ENCODE measurements around the gene RAPGEF1. TPM values are rescaled to one million over a fixed set of nuclear protein-coding genes. Genes with fewer than 3 reads are reported as not detected.
"Not testable (repeated sequence)": the region's sequence is repeated elsewhere in the genome, so short reads cannot be mapped to it uniquely, and the experiment has no call there.

RAPGEF1 gene
- total RNA-seq, 1 donor from 2014 or later: 19.8 TPM

GRCh38 chr9:131712151-131712716 lies 27.6 kb downstream of the RAPGEF1 start:
- peaks cover 46 to 48% (median 48%) of the 10 kb centered on the region in 3 donors for H3K4me1 ChIP-seq (ENCODE audit: control insufficient read depth in 3 of 3, insufficient read depth in 3 of 3, low read length in 3 of 3)
- no peak overlapping the region for H3K9ac ChIP-seq (ENCODE audit: low read depth in 1 of 3, low read length in 3 of 3)

GRCh38 chr9:131709771-131710431 lies 30.0 kb downstream of the RAPGEF1 start:
- Histone ChIP-seq H3K4me1 (ENCODE audit: control insufficient read depth in 3 of 3, insufficient read depth in 3 of 3, low read length in 3 of 3) (peaks cover 40 to 57% (median 57%) of the 10 kb centered on the region in 3 donors), H3K9ac (ENCODE audit: low read depth in 1 of 3, low read length in 3 of 3) (peak overlapping the region in 2 of 3 donors; percentile 51 to 72), H3K4me3 (ENCODE audit: low read length in 3 of 3) (peak overlapping the region; percentile 29 to 63 (median 58)), H3K36me3 (ENCODE audit: control insufficient read depth in 3 of 3, insufficient read depth in 3 of 3, low read length in 3 of 3) (no peaks in the 10 kb centered on the region), H3K27me3 (ENCODE audit: control insufficient read depth in 3 of 3, insufficient read depth in 3 of 3, low read length in 3 of 3) (no peaks in the 10 kb centered on the region), H3K27ac (ENCODE audit: low read depth, low read length) (peak overlapping the region; percentile 72), H3K9me3 (ENCODE audit: control insufficient read depth in 3 of 3, low read length in 3 of 3) (no peaks in the 10 kb centered on the region)

More at GRCh38 chr9:131712151-131712716, 27.6 kb downstream of the RAPGEF1 start:
- Histone ChIP-seq H3K27ac (ENCODE audit: low read depth, low read length) (no peak overlapping the region), H3K27me3 (ENCODE audit: control insufficient read depth in 3 of 3, insufficient read depth in 3 of 3, low read length in 3 of 3) (no peaks in the 10 kb centered on the region), H3K9me3 (ENCODE audit: control insufficient read depth in 3 of 3, low read length in 3 of 3) (no peaks in the 10 kb centered on the region), H3K36me3 (ENCODE audit: control insufficient read depth in 3 of 3, insufficient read depth in 3 of 3, low read length in 3 of 3) (no peaks in the 10 kb centered on the region), H3K4me3 (ENCODE audit: low read length in 3 of 3) (no peak overlapping the region)

- H3K36me3 ChIP-seq (ENCODE audit: control insufficient read depth in 3 of 3, insufficient read depth in 3 of 3, low read length in 3 of 3); H3K9me3 ChIP-seq (ENCODE audit: control insufficient read depth in 3 of 3, low read length in 3 of 3); H3K27me3 ChIP-seq (ENCODE audit: control insufficient read depth in 3 of 3, insufficient read depth in 3 of 3, low read length in 3 of 3): not testable (repeated sequence)
- Histone ChIP-seq H3K4me1 (ENCODE audit: control insufficient read depth in 3 of 3, insufficient read depth in 3 of 3, low read length in 3 of 3) (peaks cover 45 to 58% (median 57%) of the 10 kb centered on the region in 3 donors), H3K9ac (ENCODE audit: low read depth in 1 of 3, low read length in 3 of 3) (peak overlapping the region in 2 of 3 donors; percentile 51 to 72), H3K4me3 (ENCODE audit: low read length in 3 of 3) (peak overlapping the region; percentile 29 to 63 (median 58)), H3K27ac (ENCODE audit: low read depth, low read length) (peak overlapping the region; percentile 72)
Observed at GRCh38 chr9:131709010-131709770, 30.7 kb downstream of the RAPGEF1 start.

GRCh38 chr9:131708226-131709002 lies 31.5 kb downstream of the RAPGEF1 start:
- no peaks in the 10 kb centered on the region for H3K36me3 ChIP-seq (ENCODE audit: control insufficient read depth in 3 of 3, insufficient read depth in 3 of 3, low read length in 3 of 3)
- peaks cover 50 to 65% (median 62%) of the 10 kb centered on the region in 3 donors for H3K4me1 ChIP-seq (ENCODE audit: control insufficient read depth in 3 of 3, insufficient read depth in 3 of 3, low read length in 3 of 3)
- peak overlapping the region in 2 of 3 donors; percentile 54 to 65 for H3K9ac ChIP-seq (ENCODE audit: low read depth in 1 of 3, low read length in 3 of 3)
- peak overlapping the region; percentile 32 to 62 (median 55) for H3K4me3 ChIP-seq (ENCODE audit: low read length in 3 of 3)
- H3K27ac ChIP-seq (ENCODE audit: low read depth, low read length): peak overlapping the region; percentile 72
- H3K27me3 ChIP-seq (ENCODE audit: control insufficient read depth in 3 of 3, insufficient read depth in 3 of 3, low read length in 3 of 3): no peaks in the 10 kb centered on the region
- no peaks in the 10 kb centered on the region for H3K9me3 ChIP-seq (ENCODE audit: control insufficient read depth in 3 of 3, low read length in 3 of 3)

GRCh38 chr9:131707733-131708157 lies 32.1 kb downstream of the RAPGEF1 start:
- Histone ChIP-seq H3K9ac (ENCODE audit: low read depth in 1 of 3, low read length in 3 of 3) (peak overlapping the region in 2 of 3 donors; percentile 54 to 65), H3K36me3 (ENCODE audit: control insufficient read depth in 3 of 3, insufficient read depth in 3 of 3, low read length in 3 of 3) (no peaks in the 10 kb centered on the region), H3K4me1 (ENCODE audit: control insufficient read depth in 3 of 3, insufficient read depth in 3 of 3, low read length in 3 of 3) (peaks cover 45 to 65% (median 56%) of the 10 kb centered on the region in 3 donors), H3K27ac (ENCODE audit: low read depth, low read length) (peak overlapping the region; percentile 72), H3K4me3 (ENCODE audit: low read length in 3 of 3) (peak overlapping the region in 2 of 3 donors; percentile 12 to 55), H3K9me3 (ENCODE audit: control insufficient read depth in 3 of 3, low read length in 3 of 3) (no peaks in the 10 kb centered on the region), H3K27me3 (ENCODE audit: control insufficient read depth in 3 of 3, insufficient read depth in 3 of 3, low read length in 3 of 3) (no peaks in the 10 kb centered on the region)

DNA sequence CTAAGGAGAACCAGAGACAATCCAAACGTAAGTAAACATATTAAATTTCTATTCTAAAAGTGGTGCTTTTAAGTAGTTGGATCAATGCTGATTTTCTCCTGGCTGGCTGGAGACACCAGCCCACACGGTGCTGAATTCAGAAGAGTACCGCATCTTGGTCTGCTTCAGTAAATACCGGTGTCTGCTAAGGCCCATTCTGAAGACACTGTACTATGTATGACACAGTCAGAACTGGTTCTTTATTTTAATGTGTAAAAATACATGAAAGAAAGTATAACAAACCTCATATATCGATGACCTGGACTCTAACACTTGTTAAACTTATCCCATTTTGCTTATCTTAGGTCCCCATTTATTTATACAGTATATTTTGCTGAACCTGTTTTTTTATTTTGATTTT lies 32.8 kb downstream of the RAPGEF1 start:
- H3K4me1 ChIP-seq (ENCODE audit: control insufficient read depth in 3 of 3, insufficient read depth in 3 of 3, low read length in 3 of 3): peaks cover 40 to 65% (median 53%) of the 10 kb centered on the region in 3 donors
- peak overlapping the region in 2 of 3 donors; percentile 28 to 65 for H3K9ac ChIP-seq (ENCODE audit: low read depth in 1 of 3, low read length in 3 of 3)
- H3K4me3 ChIP-seq (ENCODE audit: low read length in 3 of 3): no peak overlapping the region
- H3K27me3 ChIP-seq (ENCODE audit: control insufficient read depth in 3 of 3, insufficient read depth in 3 of 3, low read length in 3 of 3): no peaks in the 10 kb centered on the region
- peak overlapping the region; percentile 72 for H3K27ac ChIP-seq (ENCODE audit: low read depth, low read length)
- no peaks in the 10 kb centered on the region for H3K9me3 ChIP-seq (ENCODE audit: control insufficient read depth in 3 of 3, low read length in 3 of 3)
- no peaks in the 10 kb centered on the region for H3K36me3 ChIP-seq (ENCODE audit: control insufficient read depth in 3 of 3, insufficient read depth in 3 of 3, low read length in 3 of 3)

GRCh38 chr9:131706608-131706970 lies 33.3 kb downstream of the RAPGEF1 start:
- peak overlapping the region; percentile 72 for H3K27ac ChIP-seq (ENCODE audit: low read depth, low read length)
- H3K9me3 ChIP-seq (ENCODE audit: control insufficient read depth in 3 of 3, low read length in 3 of 3): no peaks in the 10 kb centered on the region
- no peaks in the 10 kb centered on the region for H3K36me3 ChIP-seq (ENCODE audit: control insufficient read depth in 3 of 3, insufficient read depth in 3 of 3, low read length in 3 of 3)
- no peaks in the 10 kb centered on the region for H3K27me3 ChIP-seq (ENCODE audit: control insufficient read depth in 3 of 3, insufficient read depth in 3 of 3, low read length in 3 of 3)
- no peak overlapping the region for H3K9ac ChIP-seq (ENCODE audit: low read depth in 1 of 3, low read length in 3 of 3)
- no peak overlapping the region for H3K4me3 ChIP-seq (ENCODE audit: low read length in 3 of 3)
- H3K4me1 ChIP-seq (ENCODE audit: control insufficient read depth in 3 of 3, insufficient read depth in 3 of 3, low read length in 3 of 3): peaks cover 39 to 65% (median 52%) of the 10 kb centered on the region in 3 donors

- H3K4me1 ChIP-seq (ENCODE audit: control insufficient read depth in 3 of 3, insufficient read depth in 3 of 3, low read length in 3 of 3): peaks cover 39 to 64% (median 49%) of the 10 kb centered on the region in 3 donors
- no peak overlapping the region for H3K27ac ChIP-seq (ENCODE audit: low read depth, low read length)
- no peak overlapping the region for H3K4me3 ChIP-seq (ENCODE audit: low read length in 3 of 3)
Observed at GRCh38 chr9:131704988-131705387, 34.9 kb downstream of the RAPGEF1 start.

GRCh38 chr9:131704141-131704983 lies 35.5 kb downstream of the RAPGEF1 start:
- H3K4me1 ChIP-seq (ENCODE audit: control insufficient read depth in 3 of 3, insufficient read depth in 3 of 3, low read length in 3 of 3): peaks cover 32 to 64% (median 48%) of the 10 kb centered on the region in 3 donors
- H3K27me3 ChIP-seq (ENCODE audit: control insufficient read depth in 3 of 3, insufficient read depth in 3 of 3, low read length in 3 of 3): no peaks in the 10 kb centered on the region
- no peaks in the 10 kb centered on the region for H3K9me3 ChIP-seq (ENCODE audit: control insufficient read depth in 3 of 3, low read length in 3 of 3)
- no peaks in the 10 kb centered on the region for H3K36me3 ChIP-seq (ENCODE audit: control insufficient read depth in 3 of 3, insufficient read depth in 3 of 3, low read length in 3 of 3)
- peak overlapping the region; percentile 6 to 68 (median 66) for H3K9ac ChIP-seq (ENCODE audit: low read depth in 1 of 3, low read length in 3 of 3)
- H3K4me3 ChIP-seq (ENCODE audit: low read length in 3 of 3): peak overlapping the region in 1 of 3 donors; percentile 30
- H3K27ac ChIP-seq (ENCODE audit: low read depth, low read length): peak overlapping the region; percentile 22

More at GRCh38 chr9:131704988-131705387, 34.9 kb downstream of the RAPGEF1 start:
- Histone ChIP-seq H3K9ac (ENCODE audit: low read depth in 1 of 3, low read length in 3 of 3) (peak overlapping the region in 1 of 3 donors; percentile 66), H3K27me3 (ENCODE audit: control insufficient read depth in 3 of 3, insufficient read depth in 3 of 3, low read length in 3 of 3) (no peaks in the 10 kb centered on the region), H3K36me3 (ENCODE audit: control insufficient read depth in 3 of 3, insufficient read depth in 3 of 3, low read length in 3 of 3) (no peaks in the 10 kb centered on the region), H3K9me3 (ENCODE audit: control insufficient read depth in 3 of 3, low read length in 3 of 3) (no peaks in the 10 kb centered on the region)
